Adipose tissue (tissue), 3 donors: ENCODE measurements around the gene STEEP1. TPM values are rescaled to one million over a fixed set of nuclear protein-coding genes. Genes with fewer than 3 reads are reported as not detected.
"Not testable (repeated sequence)": the region's sequence is repeated elsewhere in the genome, so short reads cannot be mapped to it uniquely, and the experiment has no call there.

Experiments
- H3K27ac ChIP-seq: one replicate; pipeline ENCODE4 v1.5.1; 2013; ENCODE audit warnings: low read depth, low read length
- WGBS, 3 donors: extraction: QIAGEN DNeasy Blood & Tissue Kit; methylation state at CpG; one replicate each; pipeline ENCODE4 v1.1.7; 2013; 5-methylcytosine and 5-hydroxymethylcytosine counted together
- polyA plus RNA-seq, 3 donors: library from polyadenylated mRNA; stranded (reverse); fragments of 200-250 nt; gene quantifications; one replicate each; pipeline ENCODE4 v1.2.3, GENCODE V29; 2013
- donor health status: healthy with polysubstance abuse.
- donor health status: Bipolar disorder and iron deficiency.
- donor health status: healthy.

STEEP1 gene
- polyA plus RNA-seq, 3 donors = 10.2 to 23.8 (median 21.6) TPM

DNA sequence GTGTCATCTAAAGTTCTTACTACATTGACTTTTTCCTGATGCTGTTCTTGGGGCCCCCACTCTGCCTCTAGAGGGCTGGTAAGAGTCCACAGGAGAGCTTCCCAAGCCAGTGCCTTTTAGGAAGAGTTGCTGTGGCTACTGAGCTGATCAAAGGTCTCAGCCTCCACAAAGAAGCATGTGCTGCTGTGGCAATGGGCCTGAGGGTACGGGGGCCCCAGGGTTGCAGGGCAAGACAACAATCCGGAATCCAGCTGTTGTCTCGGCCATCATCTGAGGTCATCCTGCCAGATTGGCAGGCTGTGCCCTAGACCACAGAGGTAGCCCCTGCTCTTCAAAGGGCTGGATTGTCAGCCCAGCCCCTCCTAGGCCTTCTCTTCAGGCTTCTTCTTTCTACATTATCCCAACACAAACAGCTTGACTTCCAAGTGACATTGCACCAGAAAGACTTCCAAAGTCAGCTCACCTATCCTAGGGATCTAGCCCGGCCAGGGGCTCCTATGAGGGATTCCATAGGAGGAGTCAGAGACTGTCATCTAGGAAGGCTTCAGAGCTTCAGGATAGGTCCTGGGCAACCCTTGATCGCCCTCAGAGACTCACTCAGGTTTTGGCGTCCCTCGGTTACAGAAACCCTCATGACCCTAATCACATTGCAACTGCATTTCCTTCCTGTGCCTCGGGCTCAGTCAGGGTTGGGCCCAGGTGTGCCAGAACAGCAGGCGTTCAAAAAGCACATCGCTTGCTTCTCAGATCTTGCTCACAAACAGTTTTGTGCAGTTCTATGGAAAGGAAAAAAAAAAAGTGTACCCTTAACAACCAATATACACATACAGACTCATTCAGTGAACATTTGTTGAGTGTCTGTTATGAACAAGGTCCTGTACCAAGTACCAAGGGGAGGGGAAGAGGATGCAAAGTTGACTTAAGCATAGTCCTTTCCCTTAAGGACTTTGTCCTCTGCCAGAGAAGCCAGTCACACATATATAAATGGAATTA, 69.2 kb downstream of the STEEP1 start:
- no peak overlapping the region for H3K27ac ChIP-seq
- 57 to 77% (median 66%) methylated on average over 9 to 10 of the region's 10 CpGs for WGBS, 3 donors

DNA sequence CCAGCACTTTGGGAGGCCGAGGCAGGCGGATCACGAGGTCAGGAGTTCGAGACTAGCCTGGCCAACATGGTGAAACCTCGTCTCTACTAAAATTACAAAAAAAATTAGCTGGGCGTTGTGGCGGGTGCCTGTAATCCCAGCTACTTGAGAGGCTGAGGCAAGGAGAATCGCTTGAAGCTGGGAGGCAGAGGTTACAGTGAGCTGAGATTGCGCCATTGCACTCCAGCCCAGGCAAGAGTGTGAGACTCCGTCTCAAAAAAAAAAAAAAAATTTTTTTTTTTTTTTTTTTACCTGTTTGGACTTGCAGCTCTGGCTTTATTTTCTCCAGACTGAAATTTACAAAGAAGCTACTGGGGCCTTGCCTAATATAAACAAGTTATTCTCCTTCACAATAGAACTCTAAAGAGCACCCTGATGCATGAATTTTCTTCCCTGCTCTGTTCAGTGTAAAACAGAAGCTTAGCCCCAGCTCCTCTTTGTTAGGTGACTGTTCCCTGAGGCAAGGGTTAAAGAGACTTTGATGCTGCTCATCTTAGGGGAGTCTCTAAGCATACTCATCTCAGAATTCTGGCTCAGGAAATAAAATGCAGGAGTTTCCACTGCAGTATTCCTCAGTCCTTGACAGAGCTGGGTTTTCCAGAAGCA, 71.2 kb downstream of the STEEP1 start:
- WGBS, 3 donors = 77 to 90% (median 85%) methylated on average over 8 to 10 of the region's 10 CpGs

DNA sequence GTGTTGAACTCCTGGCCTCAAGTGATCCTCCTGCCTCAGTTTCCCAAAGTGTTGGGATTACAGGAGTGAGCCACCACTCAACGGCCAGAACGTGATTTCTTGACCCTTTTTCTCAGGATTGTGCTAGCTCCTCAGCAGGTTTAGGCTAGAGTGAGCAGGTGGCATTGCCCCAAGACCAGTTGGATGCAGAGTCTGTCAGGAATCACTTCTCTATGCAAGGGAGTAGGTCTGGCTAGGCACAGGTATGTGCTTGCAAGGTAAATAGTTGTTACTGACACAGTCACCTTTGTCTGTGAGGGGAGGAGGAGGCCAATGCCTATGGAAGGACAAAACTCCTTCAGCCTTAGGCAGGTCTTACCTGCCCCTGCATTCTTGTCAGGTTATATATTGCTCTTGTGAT, 72.7 kb downstream of the STEEP1 start:
- 70 to 100% (median 98%) methylated on average over 2 of the region's 2 CpGs for WGBS, 3 donors
- no peak overlapping the region for H3K27ac ChIP-seq

More for the DNA sequence above, 71.2 kb downstream of the STEEP1 start:
- H3K27ac ChIP-seq = not testable (repeated sequence)

DNA sequence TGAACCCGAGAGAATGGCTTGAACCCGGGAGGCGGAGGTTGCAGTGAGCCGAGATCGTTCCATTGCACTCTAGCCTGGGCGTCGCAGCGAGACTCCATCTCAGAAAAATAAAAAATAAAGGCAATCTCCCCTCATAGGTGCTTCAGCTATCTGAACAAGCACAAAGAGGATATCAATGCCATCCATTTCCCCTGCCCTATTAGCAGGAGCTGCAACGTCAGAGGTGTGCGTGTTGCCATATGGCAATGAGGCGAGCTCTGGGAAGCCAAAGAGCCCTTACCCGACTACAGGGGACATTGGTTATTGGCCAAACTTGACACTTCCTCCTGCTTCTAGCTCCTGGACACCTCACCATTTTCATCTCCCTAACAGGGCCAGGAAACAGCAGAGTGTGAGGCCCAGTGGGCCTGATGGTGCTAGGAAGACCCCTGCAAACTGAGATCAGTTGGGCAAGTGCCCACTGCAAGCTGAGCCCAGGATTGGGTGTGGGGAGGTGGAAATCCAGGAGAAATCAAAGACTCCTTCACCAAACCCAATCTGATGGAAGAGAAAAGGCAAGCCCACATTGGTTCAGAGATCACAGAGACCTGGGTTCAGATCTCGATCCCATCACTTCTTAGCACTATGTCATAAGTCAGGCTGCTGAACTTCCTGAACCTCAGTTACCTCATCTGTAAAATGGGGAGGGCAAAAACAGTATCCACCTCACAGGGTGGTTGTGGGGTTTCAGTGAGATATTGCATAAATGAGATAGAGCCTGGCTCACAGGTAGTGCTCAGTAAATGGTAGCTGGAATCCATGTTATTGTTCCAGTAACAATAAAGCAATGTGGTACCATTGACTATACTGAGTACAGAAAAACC, 75.8 kb downstream of the STEEP1 start:
- no peak overlapping the region for H3K27ac ChIP-seq
- 72 to 83% (median 80%) methylated on average over 10 to 13 of the region's 13 CpGs for WGBS, 3 donors

DNA sequence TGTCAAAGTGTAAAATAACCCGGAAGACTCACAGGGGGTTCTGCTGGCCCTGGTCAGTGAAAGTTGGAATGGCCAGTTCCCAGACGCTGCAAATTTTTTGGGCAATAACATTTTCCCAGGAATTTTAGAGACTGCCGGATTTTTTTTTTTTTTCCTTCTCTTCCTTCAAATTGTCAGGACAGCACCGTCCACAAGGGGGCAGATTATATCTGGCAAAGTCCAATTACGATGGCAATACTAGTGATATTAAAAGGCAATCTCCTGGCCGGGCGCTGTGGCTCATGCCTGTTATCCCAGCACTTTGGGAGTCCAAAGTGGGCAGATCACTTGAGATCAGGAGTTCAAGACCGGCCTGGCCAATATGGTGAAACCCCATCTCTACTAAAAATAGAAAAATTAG, 76.5 kb downstream of the STEEP1 start:
- WGBS, 3 donors = 12 to 17% (median 13%) methylated on average over 8 of the region's 8 CpGs
- H3K27ac ChIP-seq = no peak overlapping the region

Other genes with a start within 250 kb of the STEEP1 start
- 10 to 100 TPM in 2 of 3 donors, 1 to 10 TPM in 1; 4.3 to 20.4 (median 12.8) TPM for gene SLC25A43, start 166.1 kb downstream of the STEEP1 start, polyA plus RNA-seq
- 100 to 1,000 TPM; 177 to 511 (median 346) TPM for gene SLC25A5, start 97.0 kb downstream of the STEEP1 start, polyA plus RNA-seq
- 10 to 100 TPM; 16.5 to 58.0 (median 43.1) TPM for gene UBE2A, start 9.2 kb upstream of the STEEP1 start, polyA plus RNA-seq
- gene NKRF, start 41.0 kb upstream of the STEEP1 start, polyA plus RNA-seq = 1 to 10 TPM; 2.2 to 3.8 (median 3.1) TPM
- 10 to 100 TPM in 1 of 3 donors, 1 to 10 TPM in 2; 2.4 to 15.4 (median 7.6) TPM for gene SEPTIN6, start 127.8 kb upstream of the STEEP1 start, polyA plus RNA-seq
- gene SOWAHD, start 193.2 kb upstream of the STEEP1 start, polyA plus RNA-seq = under 1 TPM in 2 of 3 donors, not detected in 1; 0.23 to 0.25 TPM
- 1,000 to 10,000 TPM; 3,763 to 8,807 (median 5,541) TPM for gene RPL39, start 226.2 kb upstream of the STEEP1 start, polyA plus RNA-seq